Astrocyte of the cerebellum (primary cell): ENCODE data around the gene CPOX.

Source experiments
- DNase-seq: peaks from one replicate; pipeline ENCODE4 v3.0.0-alpha.2; 2011; ENCODE audit warnings: low read depth
- H3K4me3 ChIP-seq: 2 replicates; pipeline ENCODE4 v1.5.1; 2011; ENCODE audit warnings: mild to moderate bottlenecking, low read depth, low read length, moderate library complexity
- in situ Hi-C: cut with HindIII; loops from 2 replicates; pipeline ENCODE4 v1.10.0; 2017; ENCODE audit warnings: low sequenced_read_pairs
- TF ChIP-seq, protein P1 (sequence below): IDR thresholded peaks from 2 replicates; pipeline ENCODE4 v1.5.1; 2012; ENCODE audit warnings: low read length, low read depth, moderate library complexity, mild to moderate bottlenecking; ENCODE audit errors: missing control alignments

The CPOX gene

DNA sequence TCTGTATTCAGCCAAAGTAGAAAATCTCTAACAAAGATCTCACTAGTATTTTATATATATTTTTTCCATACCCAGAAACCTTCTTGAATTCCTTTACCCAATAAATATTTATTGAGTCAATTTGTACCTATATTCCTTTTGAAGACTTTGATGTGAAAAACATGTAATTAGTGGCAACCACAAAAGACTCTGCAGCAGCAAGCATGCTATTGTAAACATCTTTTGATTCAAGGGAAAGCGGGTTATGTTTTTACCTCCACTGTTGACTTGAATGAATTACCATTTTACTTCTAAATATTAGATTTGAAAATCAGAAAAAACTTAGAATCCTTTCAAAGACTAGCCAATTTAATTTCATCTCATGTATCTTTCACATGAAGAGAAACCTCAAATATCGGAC is 59.2 kb downstream of the CPOX start:
- in situ Hi-C loops: no loop called here
- TF ChIP-seq, protein P1, sequence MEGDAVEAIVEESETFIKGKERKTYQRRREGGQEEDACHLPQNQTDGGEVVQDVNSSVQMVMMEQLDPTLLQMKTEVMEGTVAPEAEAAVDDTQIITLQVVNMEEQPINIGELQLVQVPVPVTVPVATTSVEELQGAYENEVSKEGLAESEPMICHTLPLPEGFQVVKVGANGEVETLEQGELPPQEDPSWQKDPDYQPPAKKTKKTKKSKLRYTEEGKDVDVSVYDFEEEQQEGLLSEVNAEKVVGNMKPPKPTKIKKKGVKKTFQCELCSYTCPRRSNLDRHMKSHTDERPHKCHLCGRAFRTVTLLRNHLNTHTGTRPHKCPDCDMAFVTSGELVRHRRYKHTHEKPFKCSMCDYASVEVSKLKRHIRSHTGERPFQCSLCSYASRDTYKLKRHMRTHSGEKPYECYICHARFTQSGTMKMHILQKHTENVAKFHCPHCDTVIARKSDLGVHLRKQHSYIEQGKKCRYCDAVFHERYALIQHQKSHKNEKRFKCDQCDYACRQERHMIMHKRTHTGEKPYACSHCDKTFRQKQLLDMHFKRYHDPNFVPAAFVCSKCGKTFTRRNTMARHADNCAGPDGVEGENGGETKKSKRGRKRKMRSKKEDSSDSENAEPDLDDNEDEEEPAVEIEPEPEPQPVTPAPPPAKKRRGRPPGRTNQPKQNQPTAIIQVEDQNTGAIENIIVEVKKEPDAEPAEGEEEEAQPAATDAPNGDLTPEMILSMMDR: no peak
- no peak for DNase-seq
- H3K4me3 ChIP-seq: no peak overlapping the region

DNA sequence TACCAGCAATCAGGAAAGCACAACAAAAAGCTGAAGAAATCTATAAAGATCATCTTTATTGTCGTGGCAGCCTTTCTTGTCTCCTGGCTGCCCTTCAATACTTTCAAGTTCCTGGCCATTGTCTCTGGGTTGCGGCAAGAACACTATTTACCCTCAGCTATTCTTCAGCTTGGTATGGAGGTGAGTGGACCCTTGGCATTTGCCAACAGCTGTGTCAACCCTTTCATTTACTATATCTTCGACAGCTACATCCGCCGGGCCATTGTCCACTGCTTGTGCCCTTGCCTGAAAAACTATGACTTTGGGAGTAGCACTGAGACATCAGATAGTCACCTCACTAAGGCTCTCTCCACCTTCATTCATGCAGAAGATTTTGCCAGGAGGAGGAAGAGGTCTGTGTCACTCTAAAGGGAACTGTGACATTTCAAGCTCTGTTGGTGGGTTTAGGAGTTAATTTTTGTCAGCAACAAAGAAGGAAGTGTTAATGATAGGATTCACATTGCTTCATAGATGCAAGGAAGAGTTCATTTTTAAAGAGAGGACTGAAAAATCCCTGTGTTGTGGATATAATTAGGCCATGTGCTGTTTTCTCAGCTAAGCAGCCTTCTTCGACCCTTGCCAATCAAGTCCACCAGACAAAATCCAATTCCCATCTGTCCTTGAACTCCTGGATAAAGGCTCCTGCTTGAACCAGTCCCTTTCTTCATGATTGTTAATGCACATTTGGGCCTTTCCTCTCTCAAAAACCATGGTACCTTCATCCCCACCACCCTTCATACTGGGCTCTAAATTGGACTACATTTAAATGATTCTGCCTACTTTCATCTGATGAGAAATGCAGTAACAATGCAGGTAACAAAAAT is 60.5 kb downstream of the CPOX start:
- DNase-seq: no peak
- in situ Hi-C loops: no loop called here
- TF ChIP-seq, protein P1: no peak
- H3K4me3 ChIP-seq: no peak overlapping the region

DNA sequence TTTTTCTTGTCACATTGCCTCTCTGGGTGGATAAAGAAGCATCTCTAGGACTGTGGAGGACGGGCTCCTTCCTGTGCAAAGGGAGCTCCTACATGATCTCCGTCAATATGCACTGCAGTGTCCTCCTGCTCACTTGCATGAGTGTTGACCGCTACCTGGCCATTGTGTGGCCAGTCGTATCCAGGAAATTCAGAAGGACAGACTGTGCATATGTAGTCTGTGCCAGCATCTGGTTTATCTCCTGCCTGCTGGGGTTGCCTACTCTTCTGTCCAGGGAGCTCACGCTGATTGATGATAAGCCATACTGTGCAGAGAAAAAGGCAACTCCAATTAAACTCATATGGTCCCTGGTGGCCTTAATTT is 61.2 kb downstream of the CPOX start:
- in situ Hi-C loops: no loop called here
- TF ChIP-seq, protein P1: no peak
- DNase-seq: no peak
- no peak overlapping the region for H3K4me3 ChIP-seq

DNA sequence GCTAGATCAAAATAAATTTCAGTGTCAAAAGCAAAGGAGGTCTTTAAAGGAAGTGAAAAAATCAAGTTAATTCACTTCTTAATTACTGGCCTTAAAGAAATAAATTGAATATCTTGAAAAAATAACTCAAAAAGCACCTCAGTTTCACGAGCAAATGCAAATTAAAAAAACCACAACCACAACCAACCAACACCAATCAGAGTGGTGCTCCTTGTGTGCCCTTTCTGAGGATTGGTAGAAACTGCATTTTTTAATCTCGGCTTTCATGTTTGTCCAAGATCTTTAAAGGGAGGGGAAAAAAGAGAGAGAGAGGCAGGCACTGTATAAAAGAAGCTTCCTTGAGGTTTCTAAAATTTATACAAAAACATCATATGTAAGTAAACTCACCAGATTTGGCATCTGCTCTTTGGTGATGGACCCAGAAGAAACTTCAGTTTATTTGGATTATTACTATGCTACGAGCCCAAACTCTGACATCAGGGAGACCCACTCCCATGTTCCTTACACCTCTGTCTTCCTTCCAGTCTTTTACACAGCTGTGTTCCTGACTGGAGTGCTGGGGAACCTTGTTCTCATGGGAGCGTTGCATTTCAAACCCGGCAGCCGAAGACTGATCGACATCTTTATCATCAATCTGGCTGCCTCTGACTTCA is 61.7 kb downstream of the CPOX start, which contains the start of gene GPR15:
GPR15 (plus strand) TSS at position 357 of the 653 bp plus-strand sequence; CDS start at position 413, 56 bp downstream.
- in situ Hi-C loops: no loop called here
- DNase-seq: no peak
- TF ChIP-seq, protein P1: no peak
- H3K4me3 ChIP-seq: no peak within 1 kb of the TSS

DNA sequence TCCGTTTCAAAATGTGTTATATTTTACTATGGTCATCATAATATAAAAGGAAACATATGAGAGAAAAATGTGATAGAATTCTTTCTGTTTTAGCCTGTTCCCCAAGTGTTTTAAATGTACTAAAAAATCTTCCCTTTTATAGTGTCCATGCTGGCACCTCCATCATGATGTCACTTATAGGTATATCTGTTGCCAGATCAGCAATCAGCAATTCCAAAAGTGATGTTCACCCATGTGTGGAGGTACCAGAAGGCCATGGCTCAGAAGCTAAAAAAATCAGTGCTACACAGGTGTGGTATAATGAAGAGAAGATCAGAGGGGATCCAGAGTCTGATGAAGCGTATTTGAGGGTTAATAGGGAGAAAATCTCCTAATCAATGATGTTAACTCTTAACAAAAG is 62.7 kb downstream of the CPOX start:
- TF ChIP-seq, protein P1: no peak
- H3K4me3 ChIP-seq: no peak overlapping the region
- DNase-seq: no peak
- in situ Hi-C loops: no loop called here

DNA sequence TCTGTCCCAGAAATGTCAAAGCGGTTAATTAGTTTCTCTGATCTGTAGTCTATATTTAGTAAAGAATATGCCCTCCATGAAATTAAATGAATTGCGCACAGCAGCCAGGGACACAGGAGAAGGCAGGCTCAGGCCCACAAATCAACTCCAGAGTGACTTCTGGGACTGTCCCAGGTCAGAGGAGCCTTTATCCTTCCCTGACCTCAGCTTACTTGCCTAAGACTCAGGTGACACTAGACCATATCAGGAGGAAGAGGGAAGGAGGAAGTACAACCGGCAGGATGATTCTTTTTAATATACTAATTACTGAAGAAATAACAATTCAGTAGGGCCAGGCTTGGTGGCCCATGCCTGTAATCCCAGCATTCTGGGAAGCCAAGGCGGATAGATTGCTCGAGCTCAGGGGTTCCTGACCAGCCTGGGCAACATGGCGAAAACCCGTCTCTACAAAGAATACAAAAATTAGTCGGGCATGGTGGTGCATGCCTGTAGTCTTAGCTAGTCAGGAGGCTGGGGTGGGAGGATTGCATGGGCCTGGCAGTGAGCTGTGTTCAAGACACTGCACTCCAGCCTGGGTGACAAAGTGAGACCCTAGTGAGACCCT is 63.5 kb downstream of the CPOX start:
- in situ Hi-C loops: no loop called here
- H3K4me3 ChIP-seq: no peak overlapping the region
- no peak for DNase-seq
- TF ChIP-seq, protein P1: no peak
